Neural crest cell (in vitro differentiated cells): ENCODE results near the gene KRT76. TPM values are rescaled to one million over a fixed set of nuclear protein-coding genes. Genes with fewer than 3 reads are reported as not detected.

Experiments
- DNase-seq: peaks from one replicate; pipeline ENCODE4 v3.0.0; 2021; ENCODE audit warnings: low read depth, mixed read lengths, low spot score
- H3K27ac Mint-ChIP-seq: one replicate; pipeline ENCODE4 v1.8.0; 2021; ENCODE audit warnings: mild to moderate bottlenecking, mixed read lengths; ENCODE audit not compliant: unreplicated experiment
- H3K27me3 Mint-ChIP-seq: 2 replicates; pipeline ENCODE4 v1.8.0; 2021; ENCODE audit warnings: low read depth, mild to moderate bottlenecking, mixed read lengths
- H3K36me3 Mint-ChIP-seq: 2 replicates; pipeline ENCODE4 v1.8.0; 2021; ENCODE audit warnings: low read depth, mild to moderate bottlenecking, mixed read lengths
- H3K4me1 Mint-ChIP-seq: 2 replicates; pipeline ENCODE4 v1.8.0; 2021; ENCODE audit warnings: mixed read lengths
- H3K4me3 Mint-ChIP-seq: one replicate; pipeline ENCODE4 v1.8.0; 2021; ENCODE audit warnings: mild to moderate bottlenecking, mixed read lengths
- H3K9me3 Mint-ChIP-seq: 2 replicates; pipeline ENCODE4 v1.8.0; 2021; ENCODE audit warnings: mixed read lengths
- CTCF ChIP-seq: fragments of 200-600 bp; sonication (generic); conservative IDR thresholded peaks from 2 replicates; pipeline ENCODE4 v1.5.0; 2021; ENCODE audit warnings: antibody characterized with exemption, mild to moderate bottlenecking
- total RNA-seq: library from RNA; stranded (reverse); gene quantifications from 2 replicates; pipeline ENCODE4 v1.2.1, GENCODE V29; 2021

KRT76 gene
- total RNA-seq, 1 donor from 2014 or later, result not detected

- H3K27me3 Mint-ChIP-seq, result peaks cover 45% of the 10 kb centered on the region
- H3K4me1 Mint-ChIP-seq, result no peaks in the 10 kb centered on the region
- no peak for DNase-seq
- no peak for TF ChIP-seq CTCF
- H3K4me3 Mint-ChIP-seq, result no peak overlapping the region
- no peaks in the 10 kb centered on the region for H3K36me3 Mint-ChIP-seq
- H3K9me3 Mint-ChIP-seq, result no peaks in the 10 kb centered on the region
- H3K27ac Mint-ChIP-seq, result no peak overlapping the region
Observed at GRCh38 chr12:52783563-52784316, 6.6 kb upstream of the KRT76 start.

- H3K27me3 Mint-ChIP-seq, result peaks cover 48% of the 10 kb centered on the region
Observed at GRCh38 chr12:52782502-52782901, 5.4 kb upstream of the KRT76 start.

GRCh38 chr12:52781399-52782082 is 4.4 kb upstream of the KRT76 start:
- H3K4me3 Mint-ChIP-seq, result no peak overlapping the region
- H3K27me3 Mint-ChIP-seq, result peaks cover 52% of the 10 kb centered on the region

More at GRCh38 chr12:52782502-52782901, 5.4 kb upstream of the KRT76 start:
- H3K4me3 Mint-ChIP-seq, result no peak overlapping the region
- no peak for TF ChIP-seq CTCF
- no peak overlapping the region for H3K27ac Mint-ChIP-seq
- H3K9me3 Mint-ChIP-seq, result no peaks in the 10 kb centered on the region
- DNase-seq, result no peak
- H3K4me1 Mint-ChIP-seq, result no peaks in the 10 kb centered on the region
- H3K36me3 Mint-ChIP-seq, result no peaks in the 10 kb centered on the region

GRCh38 chr12:52779914-52780313 is 2.8 kb upstream of the KRT76 start:
- no peaks in the 10 kb centered on the region for H3K4me1 Mint-ChIP-seq
- no peak for TF ChIP-seq CTCF
- no peaks in the 10 kb centered on the region for H3K36me3 Mint-ChIP-seq
- no peak for DNase-seq
- no peak overlapping the region for H3K4me3 Mint-ChIP-seq
- no peak overlapping the region for H3K27ac Mint-ChIP-seq
- H3K27me3 Mint-ChIP-seq, result peaks cover 54% of the 10 kb centered on the region
- no peaks in the 10 kb centered on the region for H3K9me3 Mint-ChIP-seq

More at GRCh38 chr12:52781399-52782082, 4.4 kb upstream of the KRT76 start:
- DNase-seq, result no peak
- Mint-ChIP-seq H3K36me3 (no peaks in the 10 kb centered on the region), H3K4me1 (no peaks in the 10 kb centered on the region), H3K27ac (no peak overlapping the region), H3K9me3 (no peaks in the 10 kb centered on the region)
- no peak for TF ChIP-seq CTCF

- no peak overlapping the region for H3K4me3 Mint-ChIP-seq
- H3K36me3 Mint-ChIP-seq, result no peaks in the 10 kb centered on the region
- H3K27me3 Mint-ChIP-seq, result peaks cover 52% of the 10 kb centered on the region
- no peaks in the 10 kb centered on the region for H3K4me1 Mint-ChIP-seq
- no peak overlapping the region for H3K27ac Mint-ChIP-seq
- TF ChIP-seq CTCF, result no peak
- DNase-seq, result no peak
- no peaks in the 10 kb centered on the region for H3K9me3 Mint-ChIP-seq
Observed at GRCh38 chr12:52778833-52779232, 1.7 kb upstream of the KRT76 start.
